Measurements from ENCODE around the gene OSBPL5.

DNA sequence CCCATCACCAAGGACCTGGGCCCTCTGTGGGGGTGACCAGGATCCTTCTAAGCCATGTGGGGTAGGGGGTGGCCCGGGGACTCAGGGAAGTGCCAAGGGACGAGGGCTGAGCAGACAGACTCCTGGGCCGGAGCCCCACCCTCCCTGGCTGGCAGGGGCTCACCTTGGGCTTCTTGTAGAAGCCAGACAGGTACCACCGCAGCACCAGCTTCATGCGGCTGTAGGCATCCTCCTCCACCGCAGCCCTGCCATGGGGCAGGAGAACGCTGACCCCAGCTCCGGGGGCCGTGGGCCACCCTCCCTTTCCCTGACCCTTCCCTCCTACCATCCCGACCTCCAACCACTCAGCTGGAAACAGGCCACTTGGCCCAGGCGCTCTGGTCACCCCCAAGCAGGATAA, 62.0 kb downstream of the OSBPL5 start:
- no peak for TF ChIP-seq ZFP36 (IDR thresholded peaks at IDR 0.05; ENCODE audit: low read depth, low read length, partially characterized antibody)
- no peak for TF ChIP-seq POLR2A (conservative IDR thresholded peaks at IDR 0.05)
- no peak for TF ChIP-seq EZH2 (IDR thresholded peaks at IDR 0.05; ENCODE audit: borderline replicate concordance, low read depth, low read length)
- TF ChIP-seq ERF (CRISPR knock-in tag; IDR thresholded peaks at IDR 0.05), result no peak
- no peak for TF ChIP-seq IRF2 (CRISPR knock-in tag; IDR thresholded peaks at IDR 0.05)
- TF ChIP-seq, protein P1, sequence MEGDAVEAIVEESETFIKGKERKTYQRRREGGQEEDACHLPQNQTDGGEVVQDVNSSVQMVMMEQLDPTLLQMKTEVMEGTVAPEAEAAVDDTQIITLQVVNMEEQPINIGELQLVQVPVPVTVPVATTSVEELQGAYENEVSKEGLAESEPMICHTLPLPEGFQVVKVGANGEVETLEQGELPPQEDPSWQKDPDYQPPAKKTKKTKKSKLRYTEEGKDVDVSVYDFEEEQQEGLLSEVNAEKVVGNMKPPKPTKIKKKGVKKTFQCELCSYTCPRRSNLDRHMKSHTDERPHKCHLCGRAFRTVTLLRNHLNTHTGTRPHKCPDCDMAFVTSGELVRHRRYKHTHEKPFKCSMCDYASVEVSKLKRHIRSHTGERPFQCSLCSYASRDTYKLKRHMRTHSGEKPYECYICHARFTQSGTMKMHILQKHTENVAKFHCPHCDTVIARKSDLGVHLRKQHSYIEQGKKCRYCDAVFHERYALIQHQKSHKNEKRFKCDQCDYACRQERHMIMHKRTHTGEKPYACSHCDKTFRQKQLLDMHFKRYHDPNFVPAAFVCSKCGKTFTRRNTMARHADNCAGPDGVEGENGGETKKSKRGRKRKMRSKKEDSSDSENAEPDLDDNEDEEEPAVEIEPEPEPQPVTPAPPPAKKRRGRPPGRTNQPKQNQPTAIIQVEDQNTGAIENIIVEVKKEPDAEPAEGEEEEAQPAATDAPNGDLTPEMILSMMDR (IDR thresholded peaks at IDR 0.05 in 2 of 3, conservative IDR thresholded peaks at IDR 0.05 in 1 of 3; ENCODE audit: insufficient read depth in 2 of 3, low read depth in 1 of 3, low read length in 3 of 3), result no peak
- TF ChIP-seq GATAD2A (IDR thresholded peaks at IDR 0.05), result no peak
- no peak for TF ChIP-seq BMI1 (IDR thresholded peaks at IDR 0.05; ENCODE audit: low read length)
- no peak for TF ChIP-seq ZFP1 (CRISPR knock-in tag; IDR thresholded peaks at IDR 0.05)
- TF ChIP-seq ZNF239 (CRISPR knock-in tag; IDR thresholded peaks at IDR 0.05), result no peak
- no peak for TF ChIP-seq FOXK1 (CRISPR knock-in tag; IDR thresholded peaks at IDR 0.05; ENCODE audit: borderline replicate concordance)
- no peak for TF ChIP-seq RBM34 (IDR thresholded peaks at IDR 0.05; ENCODE audit: borderline replicate concordance, insufficient read depth, low read length)
- TF ChIP-seq XRCC4 (IDR thresholded peaks at IDR 0.05; ENCODE audit: extremely low read depth, insufficient read depth, insufficient read length), result no peak
